NCI-H460 (cell line): ENCODE data around the gene BICDL2. TPM values are rescaled to one million over a fixed set of nuclear protein-coding genes. Genes with fewer than 3 reads are reported as not detected.
"Not testable (repeated sequence)": the region's sequence is repeated elsewhere in the genome, so short reads cannot be mapped to it uniquely, and the experiment has no call there.

ENCODE experiments used
- DNase-seq: peaks from one replicate; pipeline ENCODE4 v3.0.0-alpha.2; 2016; ENCODE audit warnings: low read depth; ENCODE audit errors: extremely low read depth
- polyA plus RNA-seq: library from polyadenylated mRNA; depleted of rRNA; stranded (reverse); fragments of >200 nt; gene quantifications from 2 replicates; pipeline ENCODE4 v1.2.3, GENCODE V29; 2014; cell fraction: nucleus; rRNA removed
- total RNA-seq: library from RNA; depleted of rRNA; stranded (reverse); fragments of >200 nt; shearing (Covaris generic); gene quantifications from 2 replicates; pipeline ENCODE4 v1.2.3, GENCODE V29; 2014; rRNA removed

Gene BICDL2, protein sequence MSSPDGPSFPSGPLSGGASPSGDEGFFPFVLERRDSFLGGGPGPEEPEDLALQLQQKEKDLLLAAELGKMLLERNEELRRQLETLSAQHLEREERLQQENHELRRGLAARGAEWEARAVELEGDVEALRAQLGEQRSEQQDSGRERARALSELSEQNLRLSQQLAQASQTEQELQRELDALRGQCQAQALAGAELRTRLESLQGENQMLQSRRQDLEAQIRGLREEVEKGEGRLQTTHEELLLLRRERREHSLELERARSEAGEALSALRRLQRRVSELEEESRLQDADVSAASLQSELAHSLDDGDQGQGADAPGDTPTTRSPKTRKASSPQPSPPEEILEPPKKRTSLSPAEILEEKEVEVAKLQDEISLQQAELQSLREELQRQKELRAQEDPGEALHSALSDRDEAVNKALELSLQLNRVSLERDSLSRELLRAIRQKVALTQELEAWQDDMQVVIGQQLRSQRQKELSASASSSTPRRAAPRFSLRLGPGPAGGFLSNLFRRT
- not detected in 2 replicates for total RNA-seq
- not detected in 2 replicates for polyA plus RNA-seq

DNA sequence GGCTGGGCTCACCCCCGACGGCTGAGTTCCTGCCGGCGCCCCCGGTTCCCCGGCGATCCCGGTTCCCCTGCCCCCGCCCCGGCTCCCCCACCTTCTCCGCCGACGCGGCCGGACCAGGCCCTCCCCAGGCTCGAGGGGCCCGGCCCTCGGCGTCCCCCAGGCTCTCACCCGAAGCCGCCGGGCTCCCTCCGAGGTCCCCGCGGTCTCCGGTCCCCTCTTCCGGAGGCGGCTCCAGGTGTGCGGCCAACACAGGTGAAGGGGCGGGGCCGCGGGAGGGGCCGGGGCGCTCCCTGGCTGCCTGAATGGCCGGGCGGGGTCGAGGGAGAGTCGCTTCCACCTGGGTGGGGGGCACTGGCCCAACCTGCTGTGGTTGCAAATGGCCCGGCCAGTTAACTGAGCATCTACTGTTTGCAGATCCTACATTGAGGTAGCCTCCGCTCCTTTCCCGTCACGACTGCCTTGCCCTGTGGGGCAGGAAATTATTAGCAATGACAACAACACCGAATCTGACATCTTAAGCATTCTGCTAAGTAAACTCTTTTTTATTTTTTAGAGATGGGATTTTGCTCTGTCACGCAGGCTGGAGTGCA, at the start of gene BICDL2:
TSS of gene BICDL2 (minus strand) at position 219 of the 590 bp plus-strand sequence. CDS start 1,448 bp downstream, outside the sequence.
- DNase-seq: no peak

GRCh38 chr16:3085868-3086595, 49.3 kb upstream of the BICDL2 start:
- no peak for DNase-seq

- DNase-seq: no peak
Measured at GRCh38 chr16:3084969-3085670, 48.4 kb upstream of the BICDL2 start.

- DNase-seq: no peak
Measured at GRCh38 chr16:3084491-3084890, 47.7 kb upstream of the BICDL2 start.

- DNase-seq: not testable (repeated sequence)
Measured at GRCh38 chr16:3083408-3083807, 46.7 kb upstream of the BICDL2 start.

DNA sequence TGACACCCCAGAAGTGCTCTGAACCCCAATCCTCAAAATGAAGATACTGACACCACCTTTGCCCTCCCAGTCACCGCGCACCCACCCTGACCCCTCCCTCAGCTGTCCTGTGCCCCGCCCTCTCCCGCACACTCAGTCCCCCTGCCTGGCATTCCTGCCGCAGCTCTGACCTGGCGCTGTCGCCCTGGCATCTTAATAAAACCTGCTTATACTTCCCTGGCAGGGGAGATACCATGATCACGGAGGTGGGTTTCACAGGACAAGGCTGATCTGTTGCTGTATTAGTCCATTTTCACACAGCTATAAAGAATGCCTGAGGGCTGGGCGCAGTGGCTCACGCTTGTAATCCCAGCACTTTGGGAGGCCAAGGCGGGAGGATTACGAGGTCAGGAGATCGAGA, 45.2 kb upstream of the BICDL2 start:
- not testable (repeated sequence) for DNase-seq

- DNase-seq: no peak
Measured at GRCh38 chr16:3080024-3080423, 43.3 kb upstream of the BICDL2 start.

DNA sequence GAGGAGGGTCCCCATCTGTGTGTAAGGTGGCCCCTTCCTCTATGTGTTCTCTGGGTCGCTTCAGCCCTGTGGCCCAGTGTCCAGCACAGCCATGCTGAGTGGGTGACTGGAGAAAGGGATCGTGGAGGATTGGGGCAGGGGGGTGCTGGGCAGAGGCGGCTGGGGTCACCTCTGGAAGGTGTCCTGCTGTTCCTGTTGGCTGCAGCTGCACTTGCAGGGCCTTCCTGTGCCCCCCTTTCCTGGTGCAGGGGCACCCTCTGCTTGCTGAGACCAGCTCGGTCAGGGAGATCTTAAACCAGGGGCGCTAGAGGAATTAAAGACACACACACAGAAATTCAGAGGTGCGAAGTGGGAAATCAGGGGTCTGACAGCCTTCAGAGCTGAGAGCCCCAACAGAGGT, 39.8 kb upstream of the BICDL2 start:
- DNase-seq: no peak

DNA sequence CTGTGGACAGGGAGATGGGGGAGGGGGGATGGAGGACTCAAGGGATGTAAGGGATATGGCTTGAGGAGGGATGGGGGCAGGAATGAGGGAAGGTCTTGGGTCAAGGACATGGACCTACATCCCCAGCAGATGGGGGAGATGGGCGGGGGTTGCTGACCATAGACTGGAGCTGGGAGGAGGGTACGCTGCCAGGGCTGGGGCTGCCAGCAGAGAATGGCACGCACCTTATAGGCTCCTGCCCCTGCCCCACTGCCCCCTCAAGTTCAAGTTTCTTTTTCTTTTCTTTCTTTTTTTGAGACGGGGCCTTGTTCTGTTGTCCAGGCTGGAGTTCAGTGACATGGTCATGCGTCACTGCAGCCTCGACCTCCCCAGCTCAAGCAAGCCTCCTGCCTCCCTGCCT, 39.2 kb upstream of the BICDL2 start:
- DNase-seq: not testable (repeated sequence)

DNA sequence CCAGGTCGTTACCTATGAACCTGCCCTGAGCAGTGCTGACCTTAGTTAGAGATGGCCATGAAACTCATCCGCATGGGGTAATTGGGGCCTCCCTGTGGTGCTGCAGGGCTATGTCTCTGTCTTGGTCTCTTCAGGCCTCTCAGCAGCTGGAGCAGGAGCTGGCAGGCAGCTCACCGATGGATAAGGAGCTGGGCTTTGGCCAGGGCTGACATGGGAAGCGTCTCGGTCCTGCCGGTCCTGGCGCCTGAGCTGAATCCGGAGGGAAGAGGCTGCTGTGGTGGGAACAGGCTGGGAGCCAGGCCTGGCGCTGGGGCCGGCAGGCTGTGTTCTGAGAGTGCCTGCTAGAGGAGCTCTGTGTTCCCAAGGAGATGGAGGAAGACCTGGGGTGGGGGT, 38.8 kb upstream of the BICDL2 start:
- DNase-seq: no peak

- DNase-seq: no peak
Measured at GRCh38 chr16:3074860-3075522, 38.2 kb upstream of the BICDL2 start.

DNA sequence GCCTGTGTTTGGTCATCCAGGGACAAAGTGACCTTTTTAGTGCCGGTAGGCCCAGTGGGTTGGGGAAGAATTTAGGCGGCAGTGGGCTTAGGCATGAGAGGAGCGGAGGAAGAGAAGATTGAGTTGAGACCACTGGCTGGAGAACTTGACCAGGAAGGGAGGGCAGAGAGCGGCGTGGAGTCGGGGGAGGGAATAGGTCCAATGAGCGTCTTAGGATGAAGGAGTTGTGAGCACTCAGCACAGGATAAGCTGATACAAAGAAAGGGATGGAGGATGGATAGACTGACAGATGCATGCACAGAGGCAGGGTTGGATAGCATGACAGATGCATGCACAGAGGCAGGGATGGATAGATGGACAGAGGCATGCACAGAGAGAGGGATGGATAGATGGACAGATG, 36.7 kb upstream of the BICDL2 start:
- no peak for DNase-seq

DNA sequence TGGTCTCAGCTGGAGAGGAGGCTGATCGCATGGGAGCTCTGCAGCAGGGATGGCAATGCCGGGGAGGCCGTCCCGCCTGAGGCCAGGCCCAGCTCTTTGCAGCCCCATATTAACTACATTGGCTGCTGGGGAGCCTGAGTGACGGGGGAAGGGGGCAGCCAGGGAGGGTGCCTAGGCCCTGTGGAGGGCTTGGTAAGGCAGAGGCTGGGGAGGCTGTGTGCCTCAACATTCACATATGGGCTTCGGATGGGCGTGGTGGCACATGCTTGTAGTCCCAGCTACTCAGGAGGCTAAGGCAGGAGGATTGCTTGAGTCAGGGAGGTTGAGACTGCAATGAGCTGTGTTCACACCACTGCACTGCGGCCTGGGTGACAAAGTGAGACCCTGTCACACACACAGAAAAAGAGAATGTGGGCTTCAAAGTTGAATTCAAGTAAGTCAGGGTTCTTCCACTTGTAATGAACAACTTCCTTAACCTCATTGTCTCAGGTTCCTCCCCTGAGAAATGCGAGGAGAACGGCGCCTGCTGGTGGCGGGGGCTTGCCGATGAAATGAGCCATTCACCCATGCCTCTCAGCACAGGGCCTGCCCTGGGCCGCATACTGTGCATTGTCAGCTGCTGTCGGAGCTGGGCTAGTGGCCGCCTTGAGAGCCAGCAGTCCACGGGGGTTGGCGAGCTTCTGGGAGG, 36.0 kb upstream of the BICDL2 start:
- DNase-seq: not testable (repeated sequence)

- not testable (repeated sequence) for DNase-seq
Measured at GRCh38 chr16:3072148-3072547, 35.4 kb upstream of the BICDL2 start.

DNA sequence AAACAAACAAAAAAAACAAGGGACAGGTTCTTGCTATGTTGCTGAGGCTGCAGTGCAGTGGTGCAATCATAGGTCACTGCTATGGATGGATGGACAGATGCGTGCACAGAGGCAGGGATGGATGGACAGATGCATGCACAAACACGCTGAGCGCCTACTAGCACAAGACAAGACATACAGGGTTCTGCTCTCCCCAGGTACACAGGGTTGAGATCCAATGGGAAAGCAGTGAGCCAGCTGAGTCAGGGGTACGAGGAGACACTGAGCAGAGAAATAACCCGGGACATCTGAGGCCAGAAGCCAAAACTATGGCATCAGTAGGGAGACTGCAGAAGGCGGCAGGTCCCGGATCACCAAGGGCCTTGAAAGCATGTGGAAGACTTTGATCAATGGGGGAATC, 34.9 kb upstream of the BICDL2 start:
- no peak for DNase-seq

GRCh38 chr16:3070608-3071111, 33.9 kb upstream of the BICDL2 start:
- DNase-seq: no peak

- not testable (repeated sequence) for DNase-seq
Measured at GRCh38 chr16:3069146-3069545, 32.4 kb upstream of the BICDL2 start.

GRCh38 chr16:3068487-3068886, 31.7 kb upstream of the BICDL2 start:
- no peak for DNase-seq

DNA sequence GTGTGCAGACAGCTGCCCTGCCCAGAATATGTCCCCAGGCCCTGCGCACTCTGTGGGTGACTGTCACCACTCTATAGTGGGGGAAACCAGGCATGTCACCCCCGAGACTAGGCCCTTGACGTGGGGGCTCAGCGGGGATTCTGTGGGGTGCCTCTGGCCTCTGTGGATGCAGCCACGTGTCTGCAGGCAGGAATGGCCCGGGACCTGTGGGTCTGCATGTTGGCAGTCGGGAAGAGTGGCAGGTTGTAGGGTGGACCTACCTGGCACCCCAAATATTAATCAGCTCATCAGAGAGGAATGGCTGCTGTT, 29.6 kb upstream of the BICDL2 start:
- no peak for DNase-seq
